ENCODE results near the gene ZNF709. TPM values are rescaled to one million over a fixed set of nuclear protein-coding genes. Genes with fewer than 3 reads are reported as not detected.

Gene ZNF709
- total and polyA plus RNA-seq, 2 of the 13 experiments (the other 11 are each of a cell fraction or from before 2014, with no cell fraction given): 1.5 to 3.9 TPM

GRCh38 chr19:12440541-12441316 is 43.9 kb downstream of the ZNF709 start, which contains the start of gene ZNF443 (continued):
- TF ChIP-seq ZNF318 (CRISPR knock-in tag; IDR thresholded peaks at IDR 0.05) (no peak), ZFX (CRISPR knock-in tag; IDR thresholded peaks at IDR 0.05; ENCODE audit: low read depth) (peak; percentile 80), THRA (CRISPR knock-in tag; IDR thresholded peaks at IDR 0.05; ENCODE audit: borderline replicate concordance) (no peak), AGO2 (optimal IDR thresholded peaks at IDR 0.05; ENCODE audit: low read depth, low read length) (peak; percentile 67), SRF (IDR thresholded peaks at IDR 0.05; ENCODE audit: low read depth, low read length) (no peak), PAXIP1 (CRISPR knock-in tag; conservative IDR thresholded peaks at IDR 0.05) (peak; percentile 81; the same call in 1 of the 2 replicates), DRAP1 (CRISPR knock-in tag; IDR thresholded peaks at IDR 0.05) (peak; percentile 80)
